Prostate gland (tissue), 2 donors: Measurements from ENCODE around the gene CCT6A. TPM values are rescaled to one million over a fixed set of nuclear protein-coding genes. Genes with fewer than 3 reads are reported as not detected.
A peak's percentile ranks its signal among the peaks of the same experiment; 100 is the strongest.
"Not testable (repeated sequence)": the region's sequence is repeated elsewhere in the genome, so short reads cannot be mapped to it uniquely, and the experiment has no call there.

Experiments used
- DNase-seq: peaks from one replicate; pipeline ENCODE4 v3.0.0-alpha.2; 2019; ENCODE audit warnings: low spot score
- H3K27ac ChIP-seq, 2 donors: fragments of 200-600 bp; sonication (generic); 2 replicates each; pipeline ENCODE4 v1.5.1; 2017 to 2019
- H3K27me3 ChIP-seq: fragments of 200-600 bp; sonication (generic); replicated peaks from 2 replicates; pipeline ENCODE4 v1.5.1; 2019; ENCODE audit not compliant: insufficient read depth
- H3K36me3 ChIP-seq, 2 donors: fragments of 200-600 bp; sonication (generic); 1 replicate in 1 of 2; 2 replicates in 1 of 2; pipeline versions ENCODE4 v1.5.1 to v1.8.1; 2017 to 2019
- H3K4me1 ChIP-seq: fragments of 200-600 bp; sonication (generic); replicated peaks from 2 replicates; pipeline ENCODE4 v1.5.1; 2019
- H3K4me3 ChIP-seq, 2 donors: fragments of 200-600 bp; sonication (generic); 2 replicates each; pipeline ENCODE4 v1.5.1; 2017 to 2019
- H3K9me3 ChIP-seq: fragments of 200-600 bp; sonication (generic); 2 replicates; pipeline ENCODE4 v1.5.1; 2017
- POLR2A ChIP-seq: fragments of 450-650 bp; IDR thresholded peaks from one replicate; pipeline ENCODE4 v1.6.1; 2016; ENCODE audit warnings: antibody characterized with exemption, mild to moderate bottlenecking
- POLR2AphosphoS5 ChIP-seq: sonication (generic); formaldehyde crosslinking; IDR thresholded peaks from one replicate; pipeline ENCODE4 v1.6.1; 2017; ENCODE audit warnings: antibody characterized with exemption
- WGBS: methylation state at CpG from one replicate; pipeline ENCODE4 v1.1.5; 2018; 5-methylcytosine and 5-hydroxymethylcytosine counted together
- intact Hi-C: fragments of 100-400 bp; cut with DNase I; formaldehyde crosslinking; loops from one replicate; pipeline ENCODE4 v1.14.2; 2022
- small RNA-seq, 2 donors: library from RNA; depleted of rRNA; stranded (forward); fragments of <200 nt; gene quantifications; one replicate each; pipeline ENCODE3, GENCODE V24; 2016
- total RNA-seq, 2 donors: library from RNA; depleted of rRNA; stranded (reverse); fragments of >200 nt; gene quantifications; one replicate each; pipeline ENCODE4 v1.1.0, GENCODE V29; 2016
- TF ChIP-seq, protein P1 (sequence below), 4 experiments: fragments of 200-600 bp in 2 of 4; fragments of 450-650 bp in 2 of 4; sonication (generic) in 2 of 4; IDR thresholded peaks; 1 replicate in 3 of 4; 2 replicates in 1 of 4; pipeline ENCODE4 v1.5.1; 2016 to 2019; ENCODE audit warnings: antibody characterized with exemption in 4 of 4, mild to moderate bottlenecking in 2 of 4, moderate library complexity in 2 of 4

CCT6A gene
- total RNA-seq, 2 donors from 2014 or later: 60.0 to 64.3 TPM

DNA sequence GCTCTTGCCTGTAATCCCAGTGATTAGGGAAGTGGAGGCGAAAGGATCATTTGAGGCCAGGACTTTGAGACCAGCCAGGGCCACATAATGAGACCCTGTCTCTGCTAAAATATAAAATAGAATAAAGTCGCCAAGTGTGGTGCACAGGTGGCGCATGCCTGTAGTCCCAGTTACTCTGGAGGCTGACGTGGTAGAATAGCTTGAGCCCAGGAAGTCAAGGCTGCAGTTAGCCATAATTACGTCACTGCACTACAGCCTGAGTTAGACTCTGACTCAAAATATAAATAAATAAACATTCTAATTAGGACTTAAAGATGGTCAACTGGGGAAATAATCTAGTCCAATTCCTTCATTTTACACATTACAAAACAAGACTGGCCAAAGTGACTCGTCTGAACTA is 53.9 kb downstream of the CCT6A start:
- TF ChIP-seq, protein P1, sequence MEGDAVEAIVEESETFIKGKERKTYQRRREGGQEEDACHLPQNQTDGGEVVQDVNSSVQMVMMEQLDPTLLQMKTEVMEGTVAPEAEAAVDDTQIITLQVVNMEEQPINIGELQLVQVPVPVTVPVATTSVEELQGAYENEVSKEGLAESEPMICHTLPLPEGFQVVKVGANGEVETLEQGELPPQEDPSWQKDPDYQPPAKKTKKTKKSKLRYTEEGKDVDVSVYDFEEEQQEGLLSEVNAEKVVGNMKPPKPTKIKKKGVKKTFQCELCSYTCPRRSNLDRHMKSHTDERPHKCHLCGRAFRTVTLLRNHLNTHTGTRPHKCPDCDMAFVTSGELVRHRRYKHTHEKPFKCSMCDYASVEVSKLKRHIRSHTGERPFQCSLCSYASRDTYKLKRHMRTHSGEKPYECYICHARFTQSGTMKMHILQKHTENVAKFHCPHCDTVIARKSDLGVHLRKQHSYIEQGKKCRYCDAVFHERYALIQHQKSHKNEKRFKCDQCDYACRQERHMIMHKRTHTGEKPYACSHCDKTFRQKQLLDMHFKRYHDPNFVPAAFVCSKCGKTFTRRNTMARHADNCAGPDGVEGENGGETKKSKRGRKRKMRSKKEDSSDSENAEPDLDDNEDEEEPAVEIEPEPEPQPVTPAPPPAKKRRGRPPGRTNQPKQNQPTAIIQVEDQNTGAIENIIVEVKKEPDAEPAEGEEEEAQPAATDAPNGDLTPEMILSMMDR (IDR thresholded peaks at IDR 0.05): no peak
- TF ChIP-seq POLR2A (no peak), POLR2AphosphoS5 (no peak)
- peaks cover 0 to 13% of the 10 kb centered on the region in 2 donors for H3K36me3 ChIP-seq
- peak overlapping the region; percentile 85 to 91 for H3K27ac ChIP-seq
- no peaks in the 10 kb centered on the region for H3K27me3 ChIP-seq
- no peak for DNase-seq
- peak overlapping the region; percentile 59 to 83 for H3K4me3 ChIP-seq
- 14% methylated on average over 6 of the region's 6 CpGs for WGBS
- no peaks in the 10 kb centered on the region for H3K9me3 ChIP-seq
- no peaks in the 10 kb centered on the region for H3K4me1 ChIP-seq
- intact Hi-C loops: no loop called here

DNA sequence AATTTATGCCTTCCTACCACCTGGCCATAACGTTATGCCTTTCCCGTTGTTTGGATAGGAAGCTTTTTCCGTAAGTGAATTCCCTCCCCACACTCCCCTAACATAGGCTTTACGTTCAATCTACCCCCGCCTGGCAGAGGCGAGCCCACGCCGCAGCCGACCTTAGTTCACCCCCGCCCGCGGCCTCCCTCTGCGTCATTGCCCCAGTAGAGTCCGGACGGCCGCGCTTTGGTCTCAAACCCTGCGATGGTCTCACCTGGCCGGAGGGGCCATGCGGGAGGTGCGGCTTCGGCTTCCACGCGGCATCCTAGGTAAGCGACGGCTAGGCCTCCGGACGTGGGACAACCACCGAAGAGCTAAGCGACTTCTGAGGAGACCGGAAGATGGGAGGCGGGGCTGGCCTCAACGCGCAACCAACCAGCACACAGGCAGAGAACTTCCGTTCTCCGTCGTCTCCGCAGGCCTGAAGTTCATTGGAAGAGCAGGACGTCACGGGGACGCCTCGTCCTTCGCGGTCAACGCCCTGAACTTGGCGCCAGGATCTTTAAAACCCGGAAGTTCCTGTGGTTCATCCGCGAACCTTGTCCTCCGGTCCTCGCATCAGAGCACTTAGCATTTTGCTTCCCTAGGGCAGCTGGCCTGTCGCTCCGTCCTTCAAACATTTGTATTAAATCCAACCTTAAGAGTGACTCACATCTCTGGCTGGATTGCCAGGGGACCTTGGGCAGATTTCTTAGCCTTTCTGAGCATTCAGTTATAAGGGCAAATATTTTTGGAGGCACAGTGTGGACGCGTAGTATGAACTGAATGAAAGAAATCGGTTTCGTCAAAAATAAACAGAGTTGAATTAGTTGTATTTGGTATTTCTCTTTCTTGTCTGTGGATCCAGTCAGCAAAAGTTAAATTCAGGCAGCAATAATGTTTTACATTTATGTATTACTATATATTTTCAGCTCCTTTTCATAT is 54.8 kb downstream of the CCT6A start, which contains the start of gene CHCHD2:
Gene CHCHD2, minus strand, starts transcription at position 369 of the 966 bp plus-strand sequence. Its CDS starts 63 bp downstream, at position 306.
- intact Hi-C loops: no loop called here
- Histone ChIP-seq H3K27ac (peak within 1 kb of the TSS; percentile 85 to 91), H3K9me3 (no peaks in the 10 kb centered on the region), H3K27me3 (no peaks in the 10 kb centered on the region), H3K36me3 (peaks cover 0 to 5% of the 10 kb centered on the region in 2 donors), H3K4me1 (no peaks in the 10 kb centered on the region), H3K4me3 (peak within 1 kb of the TSS; percentile 59 to 83)
- WGBS: under 1% methylated on average over 57 of the region's 57 CpGs
- DNase-seq: peak; percentile 98
- TF ChIP-seq POLR2A (peak; percentile 92), POLR2AphosphoS5 (peak; percentile 94)
- TF ChIP-seq, protein P1 (IDR thresholded peaks at IDR 0.05): peak in 1 of 4 experiments; percentile 6

DNA sequence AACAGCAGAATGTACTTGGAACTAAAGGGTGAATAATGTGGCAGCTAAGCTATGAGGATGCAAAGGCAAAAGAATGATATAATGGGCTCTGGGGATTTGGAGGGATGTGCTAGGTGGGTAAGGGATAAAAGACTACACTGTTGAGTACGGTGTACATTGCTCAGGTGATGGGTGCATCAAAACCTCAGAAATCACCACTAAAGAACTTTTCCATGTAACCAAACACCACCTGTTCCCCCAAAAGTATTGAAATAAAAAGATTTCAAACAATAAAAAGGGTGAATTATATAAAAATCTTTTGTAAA is 56.3 kb downstream of the CCT6A start:
- no peak for DNase-seq
- intact Hi-C loops: no loop called here
- H3K27ac ChIP-seq: no peak overlapping the region
- no peaks in the 10 kb centered on the region for H3K27me3 ChIP-seq
- no peaks in the 10 kb centered on the region for H3K36me3 ChIP-seq
- no peaks in the 10 kb centered on the region for H3K4me1 ChIP-seq
- 97% methylated on average over 1 of the region's 1 CpG for WGBS
- TF ChIP-seq, protein P1 (IDR thresholded peaks at IDR 0.05): no peak
- TF ChIP-seq POLR2AphosphoS5: no peak
- no peak for TF ChIP-seq POLR2A
- H3K4me3 ChIP-seq: no peak overlapping the region
- H3K9me3 ChIP-seq: no peaks in the 10 kb centered on the region

DNA sequence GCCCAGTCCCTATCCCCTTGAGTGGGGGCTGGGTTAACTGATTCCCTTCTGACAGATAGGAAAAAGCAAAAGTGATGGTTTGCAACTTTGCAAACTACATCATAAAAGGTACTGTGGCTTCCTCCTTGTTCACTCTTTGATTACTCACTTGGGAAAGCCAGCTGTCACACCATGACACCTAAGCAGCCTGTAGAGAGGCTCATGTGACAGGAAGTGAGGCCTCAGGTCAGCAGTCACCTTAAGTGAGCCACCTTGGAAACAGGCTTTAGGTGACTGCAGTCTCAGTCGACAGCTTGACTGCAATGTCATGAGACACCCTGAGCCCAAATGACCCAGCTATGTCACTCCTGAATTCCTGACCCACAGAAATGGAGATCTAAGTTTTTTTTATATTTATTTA is 59.0 kb downstream of the CCT6A start:
- H3K9me3 ChIP-seq: no peaks in the 10 kb centered on the region
- H3K27ac ChIP-seq: no peak overlapping the region
- H3K4me1 ChIP-seq: no peaks in the 10 kb centered on the region
- TF ChIP-seq POLR2AphosphoS5 (no peak), POLR2A (no peak)
- TF ChIP-seq, protein P1 (IDR thresholded peaks at IDR 0.05): no peak
- no peak overlapping the region for H3K4me3 ChIP-seq
- H3K27me3 ChIP-seq: no peaks in the 10 kb centered on the region
- no peak for DNase-seq
- intact Hi-C loops: no loop called here
- 75% methylated on average over 1 of the region's 1 CpG for WGBS
- no peaks in the 10 kb centered on the region for H3K36me3 ChIP-seq

DNA sequence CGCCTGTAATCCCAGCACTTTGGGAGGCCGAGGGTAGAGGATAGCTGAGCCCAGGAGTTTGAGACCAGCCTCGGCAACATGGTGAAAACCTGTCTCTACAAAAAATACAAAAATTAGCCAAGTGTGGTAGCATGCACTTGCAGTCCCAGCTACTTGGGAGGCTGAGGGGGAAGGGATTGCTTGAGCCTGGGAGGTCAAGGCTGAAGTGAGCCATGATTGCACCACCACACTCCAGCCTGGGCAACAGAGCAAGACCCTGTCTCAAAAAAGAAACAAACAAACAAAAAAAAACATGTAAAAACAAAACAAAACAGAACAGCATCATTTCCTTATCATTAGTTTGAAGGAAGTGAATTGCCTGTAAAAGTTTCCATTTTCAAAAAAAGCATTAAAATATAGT is 60.7 kb downstream of the CCT6A start:
- DNase-seq, H3K4me3 ChIP-seq, H3K4me1 ChIP-seq, H3K36me3 ChIP-seq, H3K9me3 ChIP-seq, H3K27me3 ChIP-seq, H3K27ac ChIP-seq, intact Hi-C loops: not testable (repeated sequence)
- 93% methylated on average over 3 of the region's 3 CpGs for WGBS

Small RNAs within 50 kb of the gene (small RNA-seq; reads per million reads assigned to genes)
- 0 to 0.10 reads per million in 2 donors for gene SNORA15
- 0 reads per million in 2 donors for gene SNORA22B

Other genes starting within 250 kb of the CCT6A start
- gene SEPTIN14, start 189.0 kb upstream of the CCT6A start, total RNA-seq: 10 to 100 TPM in 1 of 2 donors, not detected in 1; 26.2 TPM
- 1 to 10 TPM; 7.7 to 8.2 TPM for gene ZNF713, start 164.3 kb upstream of the CCT6A start, total RNA-seq
- 10 to 100 TPM in 1 of 2 donors, 1 to 10 TPM in 1; 5.8 to 11.6 TPM for gene MRPS17, start 99.9 kb upstream of the CCT6A start, total RNA-seq
- 10 to 100 TPM; 83.3 to 84.0 TPM for gene NIPSNAP2, start 87.2 kb upstream of the CCT6A start, total RNA-seq
- 10 to 100 TPM; 25.8 to 47.1 TPM for gene PSPH, start 321 bp upstream of the CCT6A start, total RNA-seq
- 100 to 1,000 TPM; 152 to 210 TPM for gene SUMF2, start 12.5 kb downstream of the CCT6A start, total RNA-seq
- 1 to 10 TPM in 1 of 2 donors, under 1 TPM in 1; 0.82 to 2.4 TPM for gene PHKG1, start 41.2 kb downstream of the CCT6A start, total RNA-seq
- 100 to 1,000 TPM; 356 to 575 TPM for gene CHCHD2, start 54.7 kb downstream of the CCT6A start, total RNA-seq
- 10 to 100 TPM; 11.1 to 40.4 TPM for gene NUPR2, start 64.7 kb downstream of the CCT6A start, total RNA-seq